ENCODE data around the gene PCED1B.

The PCED1B gene

DNA sequence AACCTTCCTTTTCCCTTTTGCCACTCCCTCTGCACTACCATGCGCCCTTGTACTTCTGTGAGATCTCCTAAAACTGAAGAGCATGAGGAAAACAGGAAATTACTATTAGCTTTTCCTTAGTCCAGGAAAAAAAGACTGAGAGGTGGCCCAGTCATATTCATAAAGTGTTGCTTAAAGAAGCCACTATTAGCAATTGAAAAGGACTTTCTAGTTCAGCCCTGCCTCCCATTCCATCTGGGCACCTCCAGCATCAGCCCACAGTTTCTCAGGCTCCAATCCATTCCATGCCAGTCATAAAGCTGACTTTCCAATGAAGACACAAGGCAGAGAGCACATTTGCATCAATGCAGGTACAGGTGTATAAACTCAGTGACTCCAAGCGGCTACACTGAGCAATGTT, 20.2 kb downstream of the PCED1B start:
- TF ChIP-seq, protein P1, sequence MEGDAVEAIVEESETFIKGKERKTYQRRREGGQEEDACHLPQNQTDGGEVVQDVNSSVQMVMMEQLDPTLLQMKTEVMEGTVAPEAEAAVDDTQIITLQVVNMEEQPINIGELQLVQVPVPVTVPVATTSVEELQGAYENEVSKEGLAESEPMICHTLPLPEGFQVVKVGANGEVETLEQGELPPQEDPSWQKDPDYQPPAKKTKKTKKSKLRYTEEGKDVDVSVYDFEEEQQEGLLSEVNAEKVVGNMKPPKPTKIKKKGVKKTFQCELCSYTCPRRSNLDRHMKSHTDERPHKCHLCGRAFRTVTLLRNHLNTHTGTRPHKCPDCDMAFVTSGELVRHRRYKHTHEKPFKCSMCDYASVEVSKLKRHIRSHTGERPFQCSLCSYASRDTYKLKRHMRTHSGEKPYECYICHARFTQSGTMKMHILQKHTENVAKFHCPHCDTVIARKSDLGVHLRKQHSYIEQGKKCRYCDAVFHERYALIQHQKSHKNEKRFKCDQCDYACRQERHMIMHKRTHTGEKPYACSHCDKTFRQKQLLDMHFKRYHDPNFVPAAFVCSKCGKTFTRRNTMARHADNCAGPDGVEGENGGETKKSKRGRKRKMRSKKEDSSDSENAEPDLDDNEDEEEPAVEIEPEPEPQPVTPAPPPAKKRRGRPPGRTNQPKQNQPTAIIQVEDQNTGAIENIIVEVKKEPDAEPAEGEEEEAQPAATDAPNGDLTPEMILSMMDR (IDR thresholded peaks at IDR 0.05; ENCODE audit: insufficient read depth, low read depth, low read length, missing control alignments): no peak
- no peak for DNase-seq (ENCODE audit: low read depth)
- no peak overlapping the region for H3K4me3 ChIP-seq (ENCODE audit: low read depth, low read length)

DNA sequence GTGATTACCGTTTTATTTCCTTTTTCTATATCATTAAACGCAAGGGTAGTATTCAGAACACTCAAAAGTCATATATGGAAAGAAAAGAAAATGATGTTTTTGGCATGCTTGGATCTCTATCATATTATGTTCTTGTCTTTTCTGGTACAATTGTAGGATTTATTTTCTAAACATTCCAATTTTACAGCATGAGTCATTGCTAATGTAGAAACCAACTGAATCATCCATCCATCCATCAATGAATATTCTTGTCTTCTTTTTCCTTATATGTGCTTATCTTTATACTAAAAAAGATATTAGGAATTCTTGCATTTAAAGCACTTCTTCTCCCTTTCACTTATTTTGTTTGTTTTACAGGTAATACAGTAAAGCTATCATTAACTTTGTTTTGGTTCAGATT, 20.7 kb downstream of the PCED1B start:
- no peak for DNase-seq (ENCODE audit: low read depth)
- H3K4me3 ChIP-seq (ENCODE audit: low read depth, low read length): no peak overlapping the region
- TF ChIP-seq, protein P1 (IDR thresholded peaks at IDR 0.05; ENCODE audit: insufficient read depth, low read depth, low read length, missing control alignments): no peak

DNA sequence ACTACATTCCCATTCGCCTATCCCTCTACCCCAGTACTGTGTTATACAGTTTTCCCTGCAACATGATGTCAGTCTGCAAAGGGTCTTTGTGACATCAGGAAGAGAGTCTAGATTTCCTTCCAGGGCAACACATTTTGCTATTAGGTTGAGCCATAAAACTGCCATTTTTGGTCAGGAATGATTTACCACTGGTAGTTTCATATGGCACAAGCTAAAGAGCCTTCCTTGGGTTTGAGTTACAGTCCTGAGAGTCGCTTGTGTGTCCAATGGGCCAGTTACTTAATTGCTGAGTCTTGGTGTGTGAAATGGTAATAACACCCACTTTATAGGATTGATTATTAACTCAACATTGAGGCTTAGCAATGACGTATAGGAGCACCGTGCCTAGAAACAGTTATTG, 23.0 kb downstream of the PCED1B start:
- DNase-seq (ENCODE audit: low read depth): no peak
- TF ChIP-seq, protein P1 (IDR thresholded peaks at IDR 0.05; ENCODE audit: insufficient read depth, low read depth, low read length, missing control alignments): no peak
- H3K4me3 ChIP-seq (ENCODE audit: low read depth, low read length): no peak overlapping the region

DNA sequence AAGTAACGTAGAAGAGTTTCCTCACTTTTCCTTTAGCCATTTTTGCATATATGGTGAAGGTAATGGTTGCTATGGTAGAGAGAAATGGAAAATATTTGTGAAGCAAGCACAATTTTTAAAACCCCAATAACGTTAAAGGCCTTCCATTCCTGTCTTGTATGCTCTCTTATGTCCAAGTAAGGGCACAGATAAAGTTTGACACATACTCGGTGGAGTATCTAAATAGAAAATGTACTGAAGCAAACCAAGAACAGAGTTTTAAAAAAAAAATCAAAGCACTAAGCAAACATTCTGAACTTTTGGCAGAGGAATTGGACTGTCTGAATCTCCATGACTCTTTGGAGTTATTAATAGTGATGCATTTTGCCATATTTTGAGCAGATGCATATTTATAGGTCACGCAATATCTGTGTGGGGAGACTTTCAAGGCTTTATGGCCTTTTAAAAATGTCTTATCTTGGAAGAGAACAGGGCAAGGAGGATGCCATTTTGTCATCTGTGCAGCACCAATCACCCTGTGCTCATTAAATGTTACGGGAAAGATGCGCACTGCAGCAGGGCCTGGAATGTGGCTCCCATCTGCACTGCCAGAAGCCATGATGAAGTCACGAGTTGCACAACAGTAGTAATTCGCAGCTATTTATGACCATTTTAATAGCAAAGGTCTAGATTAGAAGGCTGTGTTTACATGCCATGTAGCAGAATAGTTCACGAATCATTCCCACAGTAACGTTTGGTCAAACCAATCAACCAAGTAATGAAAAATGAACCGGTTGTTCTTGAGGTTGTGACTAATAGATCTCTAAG, 23.6 kb downstream of the PCED1B start:
- H3K4me3 ChIP-seq (ENCODE audit: low read depth, low read length): no peak overlapping the region
- TF ChIP-seq, protein P1 (IDR thresholded peaks at IDR 0.05; ENCODE audit: insufficient read depth, low read depth, low read length, missing control alignments): no peak
- DNase-seq (ENCODE audit: low read depth): no peak

DNA sequence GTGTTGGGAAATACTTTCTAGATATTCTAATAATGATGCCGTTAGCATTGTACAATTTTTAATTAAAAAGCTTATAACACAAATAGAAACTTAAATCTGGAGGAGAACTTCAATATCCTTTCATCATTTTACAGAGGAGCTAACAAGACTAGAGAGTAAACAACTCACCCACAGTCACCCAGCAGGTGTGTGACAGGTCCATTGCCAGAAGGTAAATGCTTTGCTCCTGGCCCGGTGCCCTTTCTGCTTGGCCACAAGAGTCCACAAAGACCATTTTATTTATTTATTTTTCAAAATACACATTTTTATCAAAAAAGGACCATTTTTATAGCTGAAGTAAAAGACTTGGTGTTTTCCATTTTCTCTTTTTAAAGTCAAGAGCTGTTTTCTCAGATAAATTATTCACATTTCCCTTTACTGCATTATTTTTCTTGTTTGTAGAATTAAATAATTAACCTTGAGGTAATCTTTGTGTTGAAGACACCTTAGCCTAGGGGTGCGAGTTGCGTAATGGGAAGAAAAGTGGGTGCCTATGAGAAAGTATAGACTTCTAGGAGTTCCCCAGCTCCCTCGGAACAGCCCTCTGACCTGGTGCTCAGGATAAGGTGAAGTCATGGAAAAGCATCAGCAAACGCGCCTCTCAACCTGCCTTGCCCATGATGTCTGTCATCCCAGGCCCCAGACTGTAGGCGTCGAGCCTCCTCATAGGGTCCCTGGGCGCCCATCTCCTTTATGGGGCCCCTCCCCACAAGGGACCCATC, 26.7 kb downstream of the PCED1B start:
- TF ChIP-seq, protein P1 (IDR thresholded peaks at IDR 0.05; ENCODE audit: insufficient read depth, low read depth, low read length, missing control alignments): no peak
- DNase-seq (ENCODE audit: low read depth): no peak

DNA sequence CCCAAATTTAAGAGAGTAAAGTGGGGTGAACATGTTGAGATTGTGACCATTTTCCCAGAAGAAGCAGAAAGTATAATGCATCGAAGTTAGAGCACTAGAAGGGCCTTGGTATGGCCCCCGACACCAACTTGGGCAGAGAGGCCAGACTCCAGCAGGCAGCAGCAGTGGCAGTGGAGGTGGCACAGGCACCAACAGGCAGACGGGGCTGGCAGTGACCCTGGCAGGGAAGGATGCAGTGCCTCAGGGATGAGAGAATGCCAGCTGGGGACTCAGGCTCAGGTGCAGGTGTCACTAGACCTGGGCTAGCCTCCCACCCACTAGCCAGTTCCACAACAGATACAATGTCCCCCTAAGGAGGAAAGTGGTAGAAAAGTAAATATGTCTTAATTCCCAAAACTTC, 28.0 kb downstream of the PCED1B start:
- DNase-seq (ENCODE audit: low read depth): no peak
- H3K4me3 ChIP-seq (ENCODE audit: low read depth, low read length): no peak overlapping the region
- TF ChIP-seq, protein P1 (IDR thresholded peaks at IDR 0.05; ENCODE audit: insufficient read depth, low read depth, low read length, missing control alignments): no peak

More for the DNA sequence above, 26.7 kb downstream of the PCED1B start:
- H3K4me3 ChIP-seq (ENCODE audit: low read depth, low read length): no peak overlapping the region
